Measurements from ENCODE around the gene AKIRIN2. TPM values are rescaled to one million over a fixed set of nuclear protein-coding genes. Genes with fewer than 3 reads are reported as not detected.
"Not testable (repeated sequence)": the region's sequence is repeated elsewhere in the genome, so short reads cannot be mapped to it uniquely, and the experiment has no call there.

Gene AKIRIN2
- total RNA-seq, 1 donor from 2014 or later: 34.1 TPM

DNA sequence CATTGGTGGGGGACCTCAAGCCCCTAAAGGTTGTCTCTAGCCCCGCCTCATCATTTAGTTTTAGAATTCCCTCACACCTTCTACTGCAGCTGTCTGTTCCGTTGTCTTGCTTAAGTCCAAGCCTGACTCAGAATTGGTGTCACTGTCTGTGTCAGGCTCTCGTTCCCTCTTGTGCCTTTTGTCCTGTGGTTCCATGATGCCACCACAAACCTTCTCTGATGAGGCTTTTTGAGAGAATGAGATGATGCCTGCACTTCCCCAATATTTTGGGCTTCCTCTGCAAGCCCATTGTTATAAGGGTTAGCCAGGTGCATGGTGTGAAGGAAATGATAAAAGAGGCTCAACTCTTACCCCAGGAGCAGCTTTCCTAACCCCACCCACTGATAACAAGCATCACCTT lies 8.1 kb upstream of the AKIRIN2 start:
- no peaks in the 10 kb centered on the region for H3K27me3 ChIP-seq (ENCODE audit: control insufficient read depth, insufficient read depth, low read length)
- H3K36me3 ChIP-seq (ENCODE audit: control insufficient read depth, insufficient read depth, low read length): no peaks in the 10 kb centered on the region
- TF ChIP-seq, protein P1, sequence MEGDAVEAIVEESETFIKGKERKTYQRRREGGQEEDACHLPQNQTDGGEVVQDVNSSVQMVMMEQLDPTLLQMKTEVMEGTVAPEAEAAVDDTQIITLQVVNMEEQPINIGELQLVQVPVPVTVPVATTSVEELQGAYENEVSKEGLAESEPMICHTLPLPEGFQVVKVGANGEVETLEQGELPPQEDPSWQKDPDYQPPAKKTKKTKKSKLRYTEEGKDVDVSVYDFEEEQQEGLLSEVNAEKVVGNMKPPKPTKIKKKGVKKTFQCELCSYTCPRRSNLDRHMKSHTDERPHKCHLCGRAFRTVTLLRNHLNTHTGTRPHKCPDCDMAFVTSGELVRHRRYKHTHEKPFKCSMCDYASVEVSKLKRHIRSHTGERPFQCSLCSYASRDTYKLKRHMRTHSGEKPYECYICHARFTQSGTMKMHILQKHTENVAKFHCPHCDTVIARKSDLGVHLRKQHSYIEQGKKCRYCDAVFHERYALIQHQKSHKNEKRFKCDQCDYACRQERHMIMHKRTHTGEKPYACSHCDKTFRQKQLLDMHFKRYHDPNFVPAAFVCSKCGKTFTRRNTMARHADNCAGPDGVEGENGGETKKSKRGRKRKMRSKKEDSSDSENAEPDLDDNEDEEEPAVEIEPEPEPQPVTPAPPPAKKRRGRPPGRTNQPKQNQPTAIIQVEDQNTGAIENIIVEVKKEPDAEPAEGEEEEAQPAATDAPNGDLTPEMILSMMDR (IDR thresholded peaks at IDR 0.05; ENCODE audit: insufficient read depth, low read length, poor library complexity, severe bottlenecking): no peak
- no peak for DNase-seq (ENCODE audit: low read depth)
- no peak overlapping the region for H3K4me3 ChIP-seq (ENCODE audit: low read depth, low read length)

DNA sequence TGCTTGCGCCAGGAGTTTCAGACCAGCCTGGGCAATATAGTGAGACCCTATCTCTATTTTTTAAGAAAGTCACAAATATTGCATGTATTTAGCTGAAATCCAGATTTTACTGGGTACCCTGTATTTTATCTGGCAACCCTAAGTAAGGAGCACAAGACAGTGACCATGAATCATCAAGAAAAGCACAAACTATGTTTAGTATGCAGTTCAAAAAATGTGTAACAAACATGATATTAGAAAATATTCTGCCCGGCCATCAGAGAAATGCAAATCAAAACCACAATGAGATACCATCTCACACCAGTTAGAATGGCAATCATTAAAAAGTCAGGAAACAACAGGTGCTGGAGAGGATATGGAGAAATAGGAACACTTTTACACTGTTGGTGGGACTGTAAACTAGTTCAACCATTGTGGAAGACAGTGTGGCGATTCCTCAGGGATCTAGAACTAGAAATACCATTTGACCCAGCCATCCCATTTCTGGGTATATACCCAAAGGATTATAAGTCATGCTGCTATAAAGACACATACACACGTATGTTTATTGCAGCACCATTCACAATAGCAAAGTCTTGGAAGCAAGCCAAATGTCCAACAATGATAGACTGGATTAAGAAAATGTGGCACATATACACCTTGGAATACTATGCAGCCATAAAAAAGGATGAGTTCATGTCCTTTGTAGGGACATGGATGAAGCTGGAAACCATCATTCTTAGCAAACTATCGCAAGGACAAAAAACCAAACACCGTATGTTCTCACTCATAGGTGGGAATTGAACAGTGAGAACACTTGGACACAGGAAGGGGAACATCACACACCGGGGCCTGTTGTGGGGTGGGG lies 6.8 kb upstream of the AKIRIN2 start:
- H3K36me3 ChIP-seq (ENCODE audit: control insufficient read depth, insufficient read depth, low read length); H3K4me3 ChIP-seq (ENCODE audit: low read depth, low read length); H3K27me3 ChIP-seq (ENCODE audit: control insufficient read depth, insufficient read depth, low read length); DNase-seq (ENCODE audit: low read depth): not testable (repeated sequence)

DNA sequence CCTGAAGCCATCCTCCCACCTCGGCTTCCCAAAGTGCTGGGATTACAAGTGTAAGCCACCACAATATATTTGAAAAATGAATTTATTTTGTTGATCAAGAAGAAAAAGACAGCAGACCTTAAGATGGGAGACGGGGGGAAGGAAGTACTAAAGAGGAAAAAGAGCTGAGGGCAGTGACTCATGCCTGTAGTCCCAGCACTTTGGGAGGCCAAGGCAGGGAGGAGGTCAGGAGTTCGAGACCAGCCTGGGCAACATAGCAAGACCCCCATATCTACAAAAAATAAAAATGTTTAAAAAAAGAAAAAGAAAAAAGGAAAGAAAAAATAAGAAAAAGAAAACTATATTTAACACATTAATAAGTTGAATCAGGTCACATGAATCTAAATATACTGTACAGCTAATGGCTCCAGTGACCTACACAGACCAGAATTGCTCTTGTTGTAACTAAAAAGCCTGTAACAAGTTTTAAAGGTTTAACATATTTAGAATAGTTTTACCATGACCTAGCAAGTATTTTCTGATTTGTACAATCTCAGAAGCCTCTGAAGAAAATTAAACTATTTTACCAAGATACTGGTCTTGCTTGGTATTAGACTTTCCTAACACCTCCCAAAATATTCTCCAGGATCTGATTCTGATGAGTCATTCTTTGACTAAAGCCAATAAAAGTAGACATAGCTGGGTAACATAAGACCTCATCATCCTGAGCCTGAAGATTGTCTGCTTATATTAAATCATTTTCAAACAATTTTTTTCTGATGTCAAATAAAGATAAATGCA lies 4.3 kb upstream of the AKIRIN2 start:
- H3K27me3 ChIP-seq (ENCODE audit: control insufficient read depth, insufficient read depth, low read length): no peaks in the 10 kb centered on the region
- no peak for DNase-seq (ENCODE audit: low read depth)
- no peak overlapping the region for H3K4me3 ChIP-seq (ENCODE audit: low read depth, low read length)
- TF ChIP-seq, protein P1 (IDR thresholded peaks at IDR 0.05; ENCODE audit: insufficient read depth, low read length, poor library complexity, severe bottlenecking): no peak
- H3K36me3 ChIP-seq (ENCODE audit: control insufficient read depth, insufficient read depth, low read length): no peaks in the 10 kb centered on the region

GRCh38 chr6:87705070-87705691 lies 3.1 kb upstream of the AKIRIN2 start:
- no peak for DNase-seq (ENCODE audit: low read depth)
- Histone ChIP-seq H3K36me3 (ENCODE audit: control insufficient read depth, insufficient read depth, low read length) (no peaks in the 10 kb centered on the region), H3K4me3 (ENCODE audit: low read depth, low read length) (no peak overlapping the region), H3K27me3 (ENCODE audit: control insufficient read depth, insufficient read depth, low read length) (no peaks in the 10 kb centered on the region)
- TF ChIP-seq, protein P1 (IDR thresholded peaks at IDR 0.05; ENCODE audit: insufficient read depth, low read length, poor library complexity, severe bottlenecking): no peak

DNA sequence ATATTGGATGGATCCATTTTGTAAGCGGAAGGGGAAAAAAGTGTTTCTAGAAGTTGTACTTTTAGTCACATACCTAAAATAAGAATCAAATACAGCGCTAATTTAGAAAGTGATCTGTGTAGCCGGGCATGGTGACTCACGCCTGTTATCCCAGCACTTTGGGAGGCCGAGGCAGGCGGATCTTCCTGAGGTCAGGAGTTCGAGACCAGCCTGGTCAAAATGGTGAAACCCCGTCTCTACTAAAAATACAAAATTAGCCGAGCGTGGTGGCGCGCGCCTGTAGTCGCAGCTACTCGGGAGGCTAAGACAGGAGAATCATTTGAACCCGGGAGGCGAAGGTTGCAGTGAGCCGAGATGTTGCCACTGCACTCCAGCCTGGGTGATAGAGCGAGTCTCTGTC lies 1.0 kb upstream of the AKIRIN2 start:
- not testable (repeated sequence) for DNase-seq (ENCODE audit: low read depth); H3K27me3 ChIP-seq (ENCODE audit: control insufficient read depth, insufficient read depth, low read length); H3K36me3 ChIP-seq (ENCODE audit: control insufficient read depth, insufficient read depth, low read length)
- peak overlapping the region; percentile 35 for H3K4me3 ChIP-seq (ENCODE audit: low read depth, low read length)

GRCh38 chr6:87702589-87702945 lies 534 bp upstream of the AKIRIN2 start:
- Histone ChIP-seq H3K4me3 (ENCODE audit: low read depth, low read length) (peak overlapping the region; percentile 35), H3K27me3 (ENCODE audit: control insufficient read depth, insufficient read depth, low read length) (no peaks in the 10 kb centered on the region), H3K36me3 (ENCODE audit: control insufficient read depth, insufficient read depth, low read length) (no peaks in the 10 kb centered on the region)
- DNase-seq (ENCODE audit: low read depth): no peak
- TF ChIP-seq, protein P1 (IDR thresholded peaks at IDR 0.05; ENCODE audit: insufficient read depth, low read length, poor library complexity, severe bottlenecking): no peak

Data from kidney epithelial cell (primary cell).